Upper lobe of left lung (tissue), 4 donors: ENCODE measurements around the gene ZDHHC13.

Experiments
- POLR2A ChIP-seq, 4 donors: fragments of 450-650 bp; IDR thresholded peaks; one replicate each; pipeline ENCODE4 v1.5.1; 2016 to 2017; ENCODE audit warnings: antibody characterized with exemption in 4 of 4, mild to moderate bottlenecking in 2 of 4
- TF ChIP-seq, protein P1 (sequence below), 6 experiments: fragments of 450-650 bp in 4 of 6; fragments of 200-600 bp in 2 of 6; sonication (generic) in 2 of 6; IDR thresholded peaks; one replicate each; pipeline ENCODE4 v1.5.1; 2016 to 2019; ENCODE audit warnings: antibody characterized with exemption in 6 of 6

DNA sequence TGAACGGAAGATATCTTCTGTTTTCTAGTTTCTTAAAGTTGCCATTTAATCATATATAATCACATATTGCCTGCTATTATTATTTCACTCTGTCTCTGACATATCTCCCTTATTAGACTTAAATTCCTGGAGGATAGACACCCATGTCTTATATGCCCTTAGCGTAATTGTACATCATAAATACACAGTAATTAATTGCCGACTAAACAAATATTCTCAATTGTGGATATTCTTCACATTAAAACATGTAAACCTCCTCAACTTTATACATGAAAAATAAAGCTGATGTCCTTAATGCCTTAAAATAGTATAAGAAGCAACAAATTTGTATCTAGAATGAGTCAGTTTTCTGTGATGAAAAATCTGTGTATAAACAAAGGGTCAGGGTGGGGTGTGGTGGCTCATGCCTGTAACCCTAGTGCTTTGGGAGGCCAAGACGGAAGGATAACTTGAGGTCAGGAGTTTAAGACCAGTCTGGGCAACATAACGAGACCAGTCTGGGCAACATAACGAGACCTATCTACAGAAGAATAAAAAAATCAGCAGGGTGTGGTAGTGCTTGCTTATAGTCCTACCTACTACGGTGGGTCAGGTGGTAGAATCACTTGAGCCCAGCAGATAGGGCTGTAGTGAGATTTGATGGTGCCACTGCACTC lies 6.1 kb downstream of the ZDHHC13 start:
- TF ChIP-seq POLR2A (IDR thresholded peaks at IDR 0.05): no peak
- TF ChIP-seq, protein P1, sequence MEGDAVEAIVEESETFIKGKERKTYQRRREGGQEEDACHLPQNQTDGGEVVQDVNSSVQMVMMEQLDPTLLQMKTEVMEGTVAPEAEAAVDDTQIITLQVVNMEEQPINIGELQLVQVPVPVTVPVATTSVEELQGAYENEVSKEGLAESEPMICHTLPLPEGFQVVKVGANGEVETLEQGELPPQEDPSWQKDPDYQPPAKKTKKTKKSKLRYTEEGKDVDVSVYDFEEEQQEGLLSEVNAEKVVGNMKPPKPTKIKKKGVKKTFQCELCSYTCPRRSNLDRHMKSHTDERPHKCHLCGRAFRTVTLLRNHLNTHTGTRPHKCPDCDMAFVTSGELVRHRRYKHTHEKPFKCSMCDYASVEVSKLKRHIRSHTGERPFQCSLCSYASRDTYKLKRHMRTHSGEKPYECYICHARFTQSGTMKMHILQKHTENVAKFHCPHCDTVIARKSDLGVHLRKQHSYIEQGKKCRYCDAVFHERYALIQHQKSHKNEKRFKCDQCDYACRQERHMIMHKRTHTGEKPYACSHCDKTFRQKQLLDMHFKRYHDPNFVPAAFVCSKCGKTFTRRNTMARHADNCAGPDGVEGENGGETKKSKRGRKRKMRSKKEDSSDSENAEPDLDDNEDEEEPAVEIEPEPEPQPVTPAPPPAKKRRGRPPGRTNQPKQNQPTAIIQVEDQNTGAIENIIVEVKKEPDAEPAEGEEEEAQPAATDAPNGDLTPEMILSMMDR (IDR thresholded peaks at IDR 0.05): no peak
